HK-2 (cell line): ENCODE measurements around the gene PCGF5.
A peak's percentile ranks its signal among the peaks of the same experiment; 100 is the strongest.
"Not testable (repeated sequence)": the region's sequence is repeated elsewhere in the genome, so short reads cannot be mapped to it uniquely, and the experiment has no call there.

Experiments
- DNase-seq: peaks from one replicate; pipeline ENCODE4 v3.0.0-alpha.2; 2018; ENCODE audit not compliant: unreplicated experiment

The PCGF5 gene

DNA sequence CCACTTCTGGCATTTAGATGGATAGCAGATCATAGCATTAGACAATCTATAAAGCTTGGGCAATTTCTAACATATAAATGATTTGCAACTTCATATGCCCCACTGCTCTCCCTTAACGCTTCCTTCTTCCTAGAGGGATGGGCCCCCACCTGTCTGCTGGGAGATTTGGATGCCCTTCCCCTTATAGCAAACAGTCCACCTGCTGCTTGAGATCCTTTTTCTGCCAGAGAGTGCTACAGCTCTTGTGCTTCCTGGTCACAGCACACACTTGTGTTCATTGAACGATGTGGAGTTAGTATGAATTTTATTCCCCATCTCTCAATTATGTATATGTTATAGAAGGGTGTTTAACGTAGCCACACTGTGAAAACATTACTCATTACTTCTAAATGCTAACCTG lies 10.4 kb upstream of the PCGF5 start:
- DNase-seq, result no peak

- DNase-seq, result no peak
Observed at GRCh38 chr10:91210435-91210834, 10.0 kb upstream of the PCGF5 start.

DNA sequence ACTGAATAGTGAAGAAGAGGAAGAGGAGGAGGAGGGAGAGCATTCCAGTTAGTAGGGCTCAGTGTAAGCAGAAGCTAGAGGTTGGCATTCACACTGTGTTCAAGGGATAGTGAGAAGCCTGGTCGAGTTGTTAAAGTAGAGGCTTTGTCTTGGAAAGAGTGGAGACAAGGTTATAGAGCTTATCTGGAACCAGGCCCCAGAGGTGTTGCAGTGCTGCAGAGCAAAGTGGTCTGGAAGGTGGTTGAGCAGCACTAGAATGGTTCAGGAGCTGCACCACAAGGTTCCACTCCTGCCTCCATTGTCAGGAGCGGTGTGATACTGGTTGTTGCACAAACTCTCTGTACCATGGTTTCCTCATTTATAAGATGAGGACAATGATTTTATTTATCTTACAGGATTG lies 8.8 kb upstream of the PCGF5 start:
- no peak for DNase-seq

DNA sequence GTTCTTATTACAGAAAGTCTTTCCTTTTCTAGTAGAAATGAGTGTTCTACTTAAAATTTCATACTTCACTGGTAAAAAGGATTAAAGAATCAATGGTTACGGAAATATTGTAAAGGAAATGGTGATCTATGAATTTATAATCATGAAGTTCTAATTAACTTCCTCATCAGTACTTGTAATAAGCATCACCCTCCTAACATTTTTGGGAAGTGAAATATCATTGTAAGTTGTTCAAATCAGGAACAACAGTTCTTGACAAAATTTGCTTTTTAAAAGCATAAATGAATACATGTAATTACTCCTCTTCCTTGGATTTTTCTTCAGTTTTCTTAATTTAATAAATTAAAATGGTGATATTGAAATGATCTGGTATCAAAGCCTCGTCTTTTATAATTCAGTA lies 5.6 kb upstream of the PCGF5 start:
- no peak for DNase-seq

- DNase-seq, result no peak
Observed at GRCh38 chr10:91215384-91215783, 5.1 kb upstream of the PCGF5 start.

DNA sequence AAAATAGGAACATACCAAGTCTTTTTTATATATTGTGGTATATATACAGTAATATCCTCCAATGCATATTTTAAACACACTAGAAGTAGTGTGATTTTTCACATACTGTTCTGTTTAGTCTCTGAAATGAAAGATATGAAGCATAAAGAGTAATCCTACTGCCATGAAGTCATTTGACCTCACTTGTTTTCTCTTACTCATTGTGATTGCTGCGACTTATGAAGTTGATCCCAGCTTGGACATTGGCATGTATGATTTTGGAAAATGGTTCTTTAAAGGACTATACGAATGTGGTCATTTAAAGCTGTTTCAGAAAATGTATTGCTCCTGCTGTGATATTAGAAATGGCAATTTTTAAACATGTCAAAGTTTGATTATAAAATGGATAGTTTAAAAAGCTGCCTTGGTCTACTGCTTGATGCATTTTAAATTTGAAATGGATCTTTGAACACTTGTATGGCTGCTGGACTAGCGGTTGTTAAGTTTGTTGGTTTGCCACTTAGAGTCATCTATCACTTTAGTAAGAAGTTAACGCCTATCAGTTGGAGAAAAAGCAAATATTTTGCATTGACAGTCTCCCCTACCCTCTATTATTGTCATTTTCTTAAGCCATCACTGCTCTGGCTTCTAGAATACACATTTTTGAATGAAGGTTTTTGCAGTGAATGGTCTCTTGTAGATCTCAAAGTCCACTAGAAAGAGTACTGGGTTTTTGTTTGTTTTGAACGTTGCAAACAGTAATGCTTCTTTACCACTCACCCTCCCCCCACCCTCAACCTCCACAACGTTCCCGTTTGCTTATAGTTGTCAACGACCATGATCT lies 881 bp upstream of the PCGF5 start:
- no peak for DNase-seq

GRCh38 chr10:91220954-91221675 lies 652 bp downstream of the PCGF5 start:
- DNase-seq, result peak; percentile 33

GRCh38 chr10:91226093-91226492 lies 5.6 kb downstream of the PCGF5 start:
- no peak for DNase-seq

GRCh38 chr10:91227576-91227975 lies 7.1 kb downstream of the PCGF5 start:
- no peak for DNase-seq

DNA sequence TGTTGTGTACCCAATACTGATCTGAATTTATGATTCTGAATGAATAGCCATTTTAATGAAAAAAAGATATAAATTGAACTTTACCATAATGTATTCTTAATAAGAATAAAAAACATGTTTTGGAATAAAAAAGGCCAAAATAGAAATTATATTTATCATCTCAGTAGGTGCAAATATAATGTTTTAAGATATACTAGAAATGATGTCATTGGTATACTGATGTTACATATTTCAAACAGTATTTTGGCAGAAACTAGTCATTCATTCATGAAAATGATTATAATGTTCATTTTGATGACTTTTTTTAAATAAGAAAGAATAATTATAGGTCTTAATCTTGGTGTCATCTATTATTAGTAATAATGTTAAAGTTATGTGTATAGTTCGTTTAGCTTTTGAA lies 9.2 kb downstream of the PCGF5 start:
- DNase-seq, result no peak

DNA sequence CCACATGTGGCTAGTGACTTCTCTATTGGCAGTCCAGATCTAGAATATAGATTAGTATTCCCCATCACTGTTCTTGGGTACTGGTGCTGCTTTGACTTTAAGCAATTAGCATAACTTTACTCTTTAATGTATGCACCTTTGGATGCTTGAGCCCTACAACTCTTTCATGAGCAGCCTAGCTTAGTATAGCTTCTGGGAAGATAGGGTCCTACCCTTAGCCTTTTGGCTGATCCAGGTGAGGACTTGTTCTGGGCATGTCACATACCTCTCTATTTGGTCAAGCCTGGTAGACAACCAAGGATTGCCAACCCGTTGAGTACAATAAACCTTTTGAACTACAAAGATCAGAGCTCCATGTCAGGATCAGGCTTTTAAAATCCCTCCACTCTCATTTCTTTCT lies 17.7 kb downstream of the PCGF5 start:
- no peak for DNase-seq

GRCh38 chr10:91239789-91240188 lies 19.3 kb downstream of the PCGF5 start:
- no peak for DNase-seq

- no peak for DNase-seq
Observed at GRCh38 chr10:91242940-91243339, 22.5 kb downstream of the PCGF5 start.

DNA sequence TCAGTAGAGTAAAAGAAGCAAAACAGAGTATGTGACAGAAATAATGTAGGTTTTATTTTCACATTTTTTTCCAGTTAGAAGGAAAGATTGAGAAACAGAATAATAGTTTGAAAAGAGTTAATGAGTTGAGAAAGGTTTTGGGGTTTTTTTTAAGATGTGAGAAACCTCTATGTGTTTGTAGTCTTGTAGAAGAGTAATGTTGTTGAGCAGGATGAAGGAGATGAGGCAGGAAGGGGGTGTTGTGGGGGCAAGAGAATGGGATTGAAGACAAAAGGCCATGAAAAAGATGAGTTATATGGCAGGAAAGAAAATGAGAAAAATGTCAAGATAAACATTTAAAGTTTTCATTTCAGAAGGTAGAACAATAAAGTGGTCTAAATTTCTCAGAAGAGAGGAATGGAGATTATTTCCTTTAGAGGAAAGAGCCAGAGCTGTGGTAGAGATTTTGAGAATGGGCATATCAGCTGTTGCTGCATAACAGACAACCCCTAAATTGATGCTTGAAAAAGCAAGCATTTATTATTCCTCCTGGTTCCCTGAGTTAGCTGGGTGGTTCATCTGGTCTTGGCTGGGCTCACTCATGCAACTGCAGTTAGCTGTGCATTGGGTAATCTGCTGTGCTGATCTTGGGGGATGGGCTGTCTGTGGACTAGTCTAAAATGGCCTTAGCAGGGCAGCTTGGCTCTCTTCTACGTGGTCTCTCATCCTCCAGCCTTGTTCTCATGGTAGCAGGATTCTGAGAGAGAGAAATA lies 27.1 kb downstream of the PCGF5 start:
- DNase-seq, result no peak

GRCh38 chr10:91249700-91250099 lies 29.2 kb downstream of the PCGF5 start:
- DNase-seq, result no peak

DNA sequence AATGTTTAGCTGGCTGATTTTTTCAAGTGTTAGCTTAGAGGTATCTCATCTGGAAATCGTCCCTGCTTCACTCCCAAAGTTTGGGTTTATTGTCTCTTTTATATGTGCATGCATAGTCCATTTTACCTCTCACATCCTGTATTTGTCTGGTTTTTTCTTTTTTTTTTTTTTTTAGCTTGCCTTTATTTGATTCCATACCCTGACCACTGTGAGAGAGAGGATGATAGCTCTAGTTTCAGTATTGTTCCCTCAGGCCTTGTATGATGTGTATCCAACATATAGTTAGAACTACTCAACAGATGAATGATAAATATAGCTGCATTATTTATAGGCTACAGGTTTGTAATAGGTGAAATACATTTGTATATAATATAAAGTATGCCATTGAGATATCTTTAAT lies 29.9 kb downstream of the PCGF5 start:
- DNase-seq, result no peak

- DNase-seq, result peak; percentile 35
Observed at GRCh38 chr10:91251430-91252056, 31.1 kb downstream of the PCGF5 start.

DNA sequence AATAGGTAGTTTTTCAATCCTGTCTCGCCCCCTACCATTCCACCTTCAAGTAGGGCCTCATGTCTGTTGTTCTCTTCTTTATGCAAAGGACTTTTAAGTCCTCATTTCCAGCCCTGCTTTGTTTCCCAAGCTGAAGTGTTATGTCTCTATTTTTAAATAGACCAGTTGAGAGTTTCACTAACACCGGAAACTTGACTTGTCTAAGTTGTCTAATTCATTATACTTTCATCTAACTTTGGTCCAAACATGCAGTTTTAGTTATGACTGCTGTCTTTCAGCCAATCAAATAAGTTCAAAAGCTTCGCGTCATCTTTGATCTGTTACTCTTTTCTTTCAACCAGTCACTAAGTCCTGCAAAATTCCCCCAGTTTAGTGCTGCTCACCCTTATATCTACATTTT lies 32.8 kb downstream of the PCGF5 start:
- DNase-seq, result no peak

DNA sequence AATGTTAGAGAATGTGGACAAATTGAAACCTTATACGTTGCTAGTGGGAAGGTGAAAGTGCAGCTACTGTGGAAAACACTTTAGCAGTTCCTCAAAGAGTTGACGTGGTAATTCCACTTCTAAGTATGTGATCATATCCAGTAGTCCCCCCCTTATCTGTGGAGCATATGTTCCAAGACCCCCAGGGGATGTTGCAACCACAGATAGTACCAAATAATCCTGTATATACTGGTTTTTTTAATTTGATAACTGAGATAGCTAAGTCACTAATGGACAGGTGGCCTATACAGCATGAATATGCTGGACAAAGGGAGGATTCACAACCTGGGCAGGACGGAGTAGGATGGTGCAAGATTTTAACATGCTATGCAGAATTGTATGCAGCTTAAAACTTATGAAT lies 36.8 kb downstream of the PCGF5 start:
- no peak for DNase-seq

- DNase-seq, result not testable (repeated sequence)
Observed at GRCh38 chr10:91260417-91260816, 40.0 kb downstream of the PCGF5 start.

- no peak for DNase-seq
Observed at GRCh38 chr10:91271886-91272285, 51.4 kb downstream of the PCGF5 start.

- no peak for DNase-seq
Observed at GRCh38 chr10:91284486-91285090, 64.1 kb downstream of the PCGF5 start.
